NCI-H2196 treated with DMSO at 0.1 percent for 48 hours (cell line): ENCODE data around the gene PHACTR3.
A peak's percentile ranks its signal among the peaks of the same experiment; 100 is the strongest.

Experiments used
- DNase-seq: peaks from one replicate; lab custom pipeline; 2025; ENCODE audit not compliant: unreplicated experiment; lab: John Stamatoyannopoulos, UW

PHACTR3 gene

DNA sequence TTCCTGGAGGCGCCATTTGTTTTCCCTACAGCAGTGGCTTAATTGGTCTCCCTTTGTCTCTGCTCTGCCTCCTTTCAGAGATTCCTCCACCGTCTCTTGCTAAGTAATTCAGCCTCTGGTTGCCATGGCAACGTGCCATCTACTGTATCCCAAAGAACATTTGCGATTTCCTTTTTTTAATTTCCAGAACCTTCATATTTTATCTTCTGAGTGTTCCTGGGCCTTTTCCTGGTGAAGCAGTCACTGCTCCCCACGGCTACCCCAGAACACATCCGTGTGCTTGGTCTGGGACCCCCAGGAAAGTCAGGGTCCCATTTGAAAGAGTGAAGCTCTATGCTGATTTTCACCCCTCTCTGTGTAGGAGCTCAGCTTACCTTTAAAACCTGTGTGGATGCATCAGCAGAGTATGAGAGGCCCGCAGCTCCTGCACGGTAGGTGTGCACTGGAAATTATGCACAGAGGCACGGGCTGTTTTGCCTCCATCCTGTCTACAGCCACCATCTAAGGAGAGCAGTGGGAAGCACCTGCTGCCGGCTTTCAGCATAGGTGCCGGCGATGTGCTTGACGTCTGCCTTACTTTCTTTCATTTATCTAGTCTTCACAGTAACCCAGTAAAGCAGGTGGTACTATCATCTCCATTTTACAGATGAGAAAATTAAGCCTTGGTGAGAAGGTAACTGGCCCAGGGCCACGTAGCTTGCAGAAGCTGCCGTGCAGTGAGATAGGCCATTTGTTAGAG, 206.3 kb downstream of the PHACTR3 start:
- DNase-seq = no peak

DNA sequence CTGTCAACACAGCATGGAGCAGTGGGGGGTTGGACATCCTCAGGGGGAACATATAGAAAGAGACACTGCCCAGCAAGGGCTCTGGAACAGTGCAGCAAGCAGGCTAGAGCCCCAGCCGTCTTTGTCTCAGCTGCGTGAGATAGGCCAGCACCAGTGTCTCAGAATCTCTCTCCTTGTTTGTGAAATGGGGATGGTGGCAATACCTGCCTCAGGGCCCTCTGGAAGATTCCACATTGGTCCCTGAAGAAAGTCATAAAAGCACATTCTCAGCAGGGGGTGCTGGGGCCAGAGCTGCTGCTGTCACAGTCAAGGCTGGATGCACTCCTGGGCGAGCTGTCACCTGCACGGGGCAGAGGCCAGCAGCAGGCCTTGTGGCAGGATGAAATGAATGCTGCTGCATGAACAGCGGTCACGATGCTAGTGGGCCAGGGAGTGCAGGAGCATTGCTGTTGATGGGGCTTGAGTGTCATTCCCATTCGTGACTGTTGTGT, 207.4 kb downstream of the PHACTR3 start:
- no peak for DNase-seq

DNA sequence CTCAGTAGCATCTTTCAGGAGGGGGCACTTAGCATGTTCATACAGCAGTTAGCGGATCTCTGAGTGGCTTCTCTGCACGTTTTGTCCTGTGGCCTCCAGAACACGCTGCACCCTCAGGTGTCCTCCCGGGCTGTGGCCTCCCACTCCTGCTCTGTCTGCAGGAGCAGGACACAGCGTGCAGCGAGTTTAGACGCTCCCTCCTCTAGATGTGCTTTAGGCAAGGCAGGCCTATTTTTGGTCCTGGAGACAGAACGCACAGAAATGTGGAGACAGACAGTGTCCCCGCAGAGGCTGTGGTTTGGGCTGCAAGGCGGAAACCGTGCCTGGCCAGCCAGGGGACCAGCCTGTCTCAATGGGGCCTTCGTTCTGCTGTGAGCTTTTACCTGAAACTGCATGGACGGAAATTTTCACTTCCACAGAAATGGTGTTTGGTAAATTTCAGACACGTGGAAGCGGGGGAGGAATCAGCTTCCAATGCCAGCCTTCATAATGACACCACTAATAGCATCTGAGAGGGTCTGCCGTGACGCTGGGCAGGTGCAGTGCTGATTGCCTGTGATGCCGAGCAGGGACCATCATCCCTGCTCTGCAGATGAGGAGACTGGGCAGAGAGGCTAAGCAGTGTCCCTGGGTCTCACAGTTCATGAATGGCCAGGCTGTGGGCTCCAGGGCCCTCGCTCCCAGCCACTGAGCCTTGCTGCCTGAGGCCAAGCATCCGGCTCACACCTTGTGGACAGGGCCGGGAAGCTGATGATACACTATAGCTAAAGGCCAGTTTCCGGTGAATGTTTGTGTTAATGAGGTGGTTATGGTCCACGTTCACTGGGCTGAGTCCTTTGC, 208.2 kb downstream of the PHACTR3 start:
- DNase-seq = no peak

DNA sequence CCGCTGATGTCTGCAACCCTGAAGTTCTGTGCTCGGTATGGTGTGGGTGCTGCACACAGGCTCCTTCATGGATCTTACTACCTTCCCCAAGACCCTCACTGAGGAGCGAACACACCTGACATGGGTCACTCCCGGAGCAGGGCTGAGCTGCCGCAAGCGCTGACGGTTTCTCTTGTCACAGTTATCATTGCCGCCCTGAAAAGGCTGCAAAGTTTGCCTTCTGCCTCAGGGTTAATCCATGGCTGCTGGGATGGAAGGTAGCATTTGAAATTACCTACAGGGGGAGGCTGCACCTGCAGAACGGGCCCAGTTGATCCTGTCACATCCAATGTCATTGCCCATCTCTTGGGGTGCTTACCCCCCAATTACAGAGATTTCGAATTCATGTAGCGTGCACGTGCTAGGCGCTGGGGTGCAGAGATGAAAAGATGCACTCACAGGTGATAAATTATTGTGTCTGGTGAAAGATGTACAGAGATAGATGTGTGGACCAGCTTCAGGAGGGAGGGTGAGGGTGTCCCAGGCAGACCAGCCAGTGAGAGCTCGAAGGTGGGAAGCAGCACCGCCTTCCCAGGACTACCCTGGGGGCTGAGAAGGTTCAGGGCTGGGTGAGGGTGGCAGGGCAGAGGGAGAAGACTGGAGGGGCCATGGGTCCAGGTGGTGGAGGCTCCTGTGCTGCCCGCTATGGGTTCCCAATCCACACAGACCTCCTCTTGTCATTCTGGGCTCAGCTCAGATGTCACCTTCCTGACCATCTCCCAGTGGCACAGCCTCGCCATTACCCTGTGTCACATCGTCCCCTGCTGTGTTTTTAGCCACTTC, 209.0 kb downstream of the PHACTR3 start:
- no peak for DNase-seq

DNA sequence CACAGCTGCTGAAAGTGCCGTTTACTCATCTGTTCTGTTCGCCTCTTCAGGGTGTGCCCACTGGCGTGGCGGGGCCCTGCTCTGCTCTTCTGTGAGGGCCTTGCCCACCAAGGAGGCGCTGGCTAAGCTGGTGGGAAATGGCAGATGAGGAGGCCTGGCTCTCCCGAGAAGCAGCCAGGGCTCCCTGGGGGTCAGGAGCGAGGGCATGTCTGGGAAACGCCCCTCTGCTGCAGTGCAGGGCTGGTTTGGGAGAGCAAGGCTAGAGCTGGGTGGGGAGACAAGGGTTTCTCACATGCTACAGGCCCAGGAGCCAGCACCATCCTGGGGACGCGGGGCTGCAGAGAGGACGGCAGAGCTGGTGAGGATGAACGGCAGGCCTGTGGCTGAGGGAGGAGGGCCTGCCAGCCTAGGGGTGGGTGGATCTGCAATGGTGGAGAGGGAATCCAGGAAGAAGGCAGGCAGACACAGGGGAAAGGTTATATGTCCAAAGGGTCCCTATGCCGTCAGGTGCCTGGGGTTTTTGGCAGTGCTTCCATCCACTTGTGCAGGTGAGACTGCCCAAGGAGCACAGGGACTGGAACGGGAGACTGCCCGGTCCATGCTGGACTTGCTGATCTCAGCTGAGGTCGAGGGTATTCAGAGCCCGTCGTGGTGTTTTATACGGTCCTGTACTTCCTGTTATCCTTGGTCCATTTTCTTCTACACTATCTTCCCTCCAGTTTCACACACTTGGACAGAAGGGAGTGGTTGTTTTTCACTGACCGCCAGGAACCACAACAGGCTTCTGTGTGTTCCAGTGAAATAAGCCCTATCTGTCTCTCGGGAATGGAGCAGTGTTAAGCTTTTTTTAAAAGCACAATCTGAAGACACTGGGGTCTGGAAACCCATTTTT, 209.9 kb downstream of the PHACTR3 start:
- no peak for DNase-seq

DNA sequence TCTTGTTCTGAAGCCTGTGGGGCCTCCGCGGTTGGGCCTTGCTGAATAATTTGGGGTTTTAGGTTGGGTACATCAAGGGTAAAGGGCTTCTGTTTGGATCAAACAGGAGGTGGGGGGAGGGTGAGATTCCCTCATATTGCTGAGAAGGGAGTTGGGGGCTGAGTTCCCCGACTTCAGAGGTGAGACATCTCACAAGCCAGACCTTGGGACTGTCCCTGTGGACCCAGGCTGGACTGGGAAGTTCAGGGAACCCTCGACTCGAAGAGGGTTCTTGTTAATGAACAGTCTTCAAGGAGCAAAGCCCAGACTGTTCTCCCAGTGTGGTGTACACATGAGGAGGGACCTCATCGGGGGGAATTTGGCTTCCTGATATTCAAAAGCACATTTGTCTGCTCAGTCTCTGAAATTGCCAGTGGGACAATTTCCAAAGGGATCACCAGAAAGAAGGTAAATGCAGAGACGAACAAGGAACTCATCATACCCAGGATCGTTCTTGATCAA, 210.6 kb downstream of the PHACTR3 start:
- no peak for DNase-seq

DNA sequence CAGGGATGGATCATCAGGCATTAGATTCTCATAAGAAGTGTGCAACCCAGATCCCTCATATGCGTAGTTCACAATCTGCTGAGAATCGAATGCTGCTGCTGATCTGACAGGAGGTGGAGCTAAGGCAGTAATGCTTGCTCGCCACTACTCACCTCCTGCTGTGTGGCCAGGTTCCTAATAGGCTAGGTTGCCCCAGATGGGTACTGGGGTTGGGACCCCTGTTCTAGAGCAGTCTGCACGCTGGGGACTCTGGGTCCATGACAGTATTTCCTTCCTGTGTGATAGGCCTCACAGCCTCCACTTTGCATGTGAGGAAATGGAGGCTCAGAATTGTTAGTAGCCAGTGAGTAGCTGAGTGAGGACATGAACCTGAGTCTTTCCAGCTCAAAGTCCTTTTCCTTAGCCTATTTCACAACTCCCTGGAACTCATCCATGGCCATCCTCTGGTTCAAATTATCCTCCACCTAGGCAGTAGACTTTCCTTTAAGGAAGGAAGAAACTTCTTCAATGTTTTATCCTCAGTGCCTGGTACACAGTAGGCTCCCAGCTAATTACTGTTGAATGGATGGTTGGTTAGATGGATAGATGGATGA, 211.9 kb downstream of the PHACTR3 start:
- no peak for DNase-seq

DNA sequence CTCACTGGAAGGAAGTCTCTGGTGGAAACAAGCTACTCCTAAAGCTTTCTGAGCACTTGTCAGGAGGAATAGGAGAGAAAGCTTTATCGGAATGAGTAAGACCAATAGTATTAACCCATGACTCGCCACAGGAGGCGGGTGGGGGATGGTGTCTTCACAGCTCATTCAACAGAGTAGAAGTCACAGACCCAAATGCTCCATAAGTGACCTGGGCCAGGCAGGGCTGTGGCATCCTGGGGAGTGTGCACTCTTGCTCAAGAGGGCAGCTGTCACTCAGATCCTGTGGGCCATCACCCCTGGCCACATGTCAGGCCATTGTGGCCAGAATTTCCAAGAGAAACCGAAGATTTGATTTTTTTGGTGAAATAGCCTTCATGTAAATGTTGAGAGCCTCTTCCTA, 213.1 kb downstream of the PHACTR3 start:
- DNase-seq = no peak

DNA sequence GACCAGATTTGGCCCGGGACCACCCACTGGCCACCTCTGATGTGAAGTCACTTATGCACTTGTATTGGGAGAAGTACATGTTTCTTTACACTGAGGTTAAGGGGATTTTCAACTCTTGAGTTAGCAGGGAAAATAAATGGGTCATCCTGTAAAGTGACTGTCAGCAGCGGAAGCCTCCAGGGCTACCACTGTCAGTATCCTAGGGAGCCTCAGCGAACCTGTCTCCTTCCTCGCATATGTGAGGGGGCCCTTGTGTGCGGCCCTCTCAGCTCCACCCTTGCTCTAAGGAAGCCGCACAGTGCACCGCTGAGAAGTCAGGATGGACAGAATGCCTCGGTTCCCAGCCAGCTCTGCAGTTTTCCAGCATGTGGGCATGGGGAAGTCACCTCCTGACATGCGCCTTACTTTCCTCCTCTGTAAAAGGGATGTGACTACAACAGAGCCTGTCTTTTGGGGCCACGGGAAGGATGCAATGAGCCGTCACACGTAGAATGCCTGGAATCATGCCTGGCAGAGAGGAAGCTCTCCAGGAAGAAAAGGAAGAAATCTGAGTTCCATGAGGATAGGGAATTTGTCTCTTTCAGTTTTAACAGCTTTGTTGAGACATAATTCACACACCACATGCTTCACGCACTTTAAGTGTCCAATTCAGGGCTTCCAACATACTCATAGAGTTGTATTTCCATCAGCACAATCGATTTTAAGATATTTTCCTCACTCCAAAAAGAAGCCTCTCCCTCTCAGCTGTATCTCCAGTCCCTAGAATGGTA, 213.7 kb downstream of the PHACTR3 start:
- DNase-seq = no peak

DNA sequence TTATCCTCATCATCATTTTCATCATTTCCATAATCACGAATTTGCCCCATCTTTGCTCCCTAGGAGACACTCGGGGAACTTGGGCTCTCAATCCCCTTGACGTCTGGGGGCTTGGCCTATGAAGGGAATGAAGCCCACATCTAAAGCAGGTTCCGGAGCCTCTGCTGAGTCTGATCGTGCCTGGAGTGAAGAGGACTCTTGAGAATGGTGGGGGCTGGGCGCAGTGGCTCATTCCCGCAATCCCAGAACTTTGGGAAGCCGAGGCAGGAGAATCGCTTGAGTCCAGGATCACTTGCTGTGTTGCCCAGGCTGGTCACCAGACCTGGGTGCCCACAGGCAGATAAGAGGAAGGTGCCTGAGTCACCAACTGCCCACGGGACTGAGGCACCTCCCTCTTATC, 214.6 kb downstream of the PHACTR3 start:
- DNase-seq = no peak

DNA sequence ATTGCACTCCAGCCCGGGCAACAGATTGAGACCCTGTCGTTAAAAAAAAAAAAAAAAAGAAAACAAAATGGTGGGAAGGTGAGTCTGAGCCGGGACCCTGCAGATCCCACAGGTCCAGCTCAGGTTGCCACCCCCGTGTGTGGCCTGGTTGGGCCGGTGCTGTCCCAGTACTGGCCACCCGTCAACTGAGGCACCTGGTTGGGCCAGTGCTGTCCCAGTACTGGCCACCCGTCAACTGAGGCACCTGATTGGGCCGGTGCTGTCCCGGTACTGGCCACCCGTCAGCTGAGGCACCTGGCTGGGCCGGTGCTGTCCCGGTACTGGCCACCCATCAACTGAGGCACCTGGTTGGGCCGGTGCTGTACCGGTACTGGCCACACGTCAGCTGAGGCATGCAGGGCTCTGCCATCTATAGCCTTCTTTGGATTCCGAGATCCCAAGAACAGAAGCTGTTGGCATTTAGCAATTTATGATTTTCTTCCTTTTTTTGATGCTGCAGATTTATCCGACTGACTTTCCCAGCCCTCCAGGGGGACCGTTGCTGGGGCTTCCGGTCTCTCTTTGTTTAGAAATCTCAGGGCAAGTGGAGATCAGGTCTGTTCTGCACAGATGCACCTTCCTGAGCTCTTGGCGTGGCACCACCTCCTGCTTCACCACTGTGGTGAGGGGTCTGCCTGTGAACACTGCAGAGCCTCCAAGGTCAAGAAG, 215.3 kb downstream of the PHACTR3 start:
- no peak for DNase-seq

DNA sequence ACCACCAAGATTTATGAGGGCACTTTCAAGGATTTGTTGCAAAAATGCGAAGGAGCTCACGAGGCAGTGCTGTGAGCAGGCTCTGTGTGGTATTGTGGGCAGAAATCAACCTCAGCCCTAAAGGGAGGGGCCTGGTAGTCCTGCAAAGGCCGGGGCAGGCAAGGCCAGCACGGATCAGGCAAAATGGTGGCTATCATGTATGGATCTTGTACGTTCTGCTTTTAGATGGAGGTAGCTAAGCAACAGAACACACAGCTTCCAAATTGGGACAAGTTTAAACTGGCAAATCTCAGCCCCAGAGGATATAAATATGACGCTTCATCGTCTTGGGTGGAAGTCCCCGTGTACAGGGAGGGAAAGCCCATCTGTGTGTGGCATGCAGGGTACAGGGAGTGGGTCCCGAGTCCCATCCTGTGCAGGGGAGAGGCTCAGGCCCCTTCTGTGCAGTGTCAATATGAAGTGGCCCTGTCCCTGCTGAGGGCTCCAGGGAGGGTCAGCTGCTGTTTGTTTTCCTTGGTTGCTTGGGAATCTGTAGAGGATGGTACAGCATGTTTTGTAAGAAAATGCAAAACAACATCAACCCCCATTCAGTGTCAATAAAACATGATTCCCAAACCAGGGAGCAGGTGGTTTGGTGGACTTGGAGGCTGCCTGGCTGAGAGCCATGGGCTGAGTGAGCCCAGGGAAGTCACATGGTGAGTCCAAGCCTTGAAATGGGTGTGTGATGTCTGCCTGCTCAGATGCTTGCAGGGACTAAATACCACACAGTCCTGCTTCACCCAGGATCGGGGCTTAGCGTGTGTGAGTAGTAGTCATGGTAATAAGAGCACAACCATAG, 216.1 kb downstream of the PHACTR3 start:
- DNase-seq = peak; percentile 72

DNA sequence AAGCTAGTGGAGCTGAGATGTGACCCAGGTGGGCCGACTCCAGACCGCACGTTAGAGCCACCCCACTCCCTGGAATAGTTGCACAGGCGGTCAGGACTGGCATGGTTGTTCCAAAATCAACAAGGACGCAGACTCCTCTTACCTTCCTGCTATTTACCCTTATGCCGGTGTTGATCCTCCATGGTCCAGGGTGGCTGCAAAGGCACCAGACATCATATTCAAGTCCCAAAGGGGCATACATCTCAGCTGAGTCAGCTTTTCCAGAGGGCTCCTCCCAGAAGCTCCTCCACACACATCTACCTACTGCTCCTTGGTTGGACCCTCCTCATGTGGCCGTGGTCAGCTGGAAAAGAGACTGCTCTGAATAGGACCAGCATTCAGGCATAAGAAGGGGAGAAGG, 216.9 kb downstream of the PHACTR3 start:
- no peak for DNase-seq

DNA sequence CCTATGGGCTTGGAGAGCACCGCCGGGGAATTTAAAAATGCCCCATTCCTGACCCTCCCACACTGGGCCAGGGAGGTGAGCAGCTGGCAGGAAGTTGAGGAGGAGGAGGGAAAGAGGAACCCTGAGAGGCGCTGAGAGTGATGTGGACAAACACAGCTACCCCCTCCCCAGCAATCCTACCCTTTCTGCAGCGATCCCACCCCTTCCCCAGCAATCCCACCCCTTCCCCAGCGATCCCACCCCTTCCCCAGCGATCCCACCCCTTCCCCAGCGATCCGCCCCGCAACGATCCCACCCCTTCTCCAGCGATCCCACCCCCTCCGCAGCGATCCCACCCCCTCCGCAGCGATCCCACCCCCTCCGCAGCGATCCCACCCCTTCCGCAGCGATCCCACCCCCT, 217.4 kb downstream of the PHACTR3 start:
- no peak for DNase-seq

DNA sequence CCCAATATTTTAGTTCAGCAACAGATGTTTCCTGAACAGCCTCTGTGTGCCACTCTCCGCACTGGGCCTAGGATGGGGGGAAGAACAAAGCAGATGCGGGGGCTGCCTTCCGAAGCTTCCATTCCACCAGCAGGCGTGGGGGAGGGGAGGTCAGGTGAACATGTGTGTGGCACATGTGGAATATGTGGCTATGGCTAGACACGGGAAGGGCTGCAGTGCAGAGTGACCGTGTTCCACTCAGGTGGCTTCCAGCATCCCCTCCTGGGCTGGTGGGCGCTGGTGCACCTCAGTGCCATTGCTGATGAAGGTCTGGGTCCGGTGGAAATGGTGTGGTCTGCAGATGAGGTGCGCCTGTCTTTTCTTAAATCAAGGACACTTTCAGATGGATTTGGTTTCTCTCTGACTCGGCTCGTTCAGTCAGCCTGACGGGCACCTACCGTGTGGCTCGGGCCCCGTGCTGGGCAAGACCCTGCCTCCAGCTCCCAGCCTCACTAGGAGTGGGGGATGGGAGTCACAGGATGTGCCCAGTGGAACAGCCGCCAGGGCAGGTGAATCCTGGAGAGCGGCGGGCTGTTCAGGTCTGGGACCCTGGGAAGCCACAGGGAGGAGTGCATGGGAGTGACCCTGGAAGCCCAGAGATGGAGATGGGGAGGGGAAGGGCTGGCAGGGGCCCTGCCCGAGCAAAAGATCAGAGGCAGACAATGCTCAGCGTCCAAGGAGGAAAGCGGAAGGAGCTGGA, 218.1 kb downstream of the PHACTR3 start:
- DNase-seq = no peak

DNA sequence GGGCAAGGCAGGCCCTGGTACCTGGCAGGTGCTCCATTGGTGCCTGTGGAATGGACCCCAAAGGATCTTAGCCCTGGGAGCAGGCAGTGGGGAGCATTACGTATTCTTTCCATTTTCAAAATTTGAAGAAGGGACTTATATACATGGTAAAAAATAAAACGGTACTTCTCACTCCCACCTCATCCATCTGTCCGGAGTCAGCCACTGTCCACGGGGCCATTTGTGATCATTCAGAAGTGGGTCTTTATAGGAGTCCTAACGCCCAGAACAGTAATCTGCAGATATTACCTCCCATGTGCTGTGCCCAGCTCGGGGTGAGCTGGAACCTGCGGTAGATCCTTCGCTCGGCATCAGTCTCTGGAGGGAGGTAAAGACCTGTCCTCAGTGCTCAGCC, 218.7 kb downstream of the PHACTR3 start:
- DNase-seq = no peak
